ENCODE measurements around the gene PIEZO1.

- TF ChIP-seq CTCF (IDR thresholded peaks at IDR 0.05) (no peak), POLR2A (IDR thresholded peaks at IDR 0.05) (no peak)
These were observed 83.2 kb downstream of the PIEZO1 start for GRCh38 chr16:88701581-88702370.

Data from heart left ventricle (tissue), 13 donors.